Endothelial cell of coronary artery (primary cell): ENCODE measurements around the gene CYTH2. TPM values are rescaled to one million over a fixed set of nuclear protein-coding genes. Genes with fewer than 3 reads are reported as not detected.

ENCODE experiments used
- total RNA-seq: library from RNA; depleted of rRNA; stranded (reverse); fragments of >200 nt; gene quantifications from 2 replicates; pipeline ENCODE4 v1.2.3, GENCODE V29; 2014

The CYTH2 gene, protein sequence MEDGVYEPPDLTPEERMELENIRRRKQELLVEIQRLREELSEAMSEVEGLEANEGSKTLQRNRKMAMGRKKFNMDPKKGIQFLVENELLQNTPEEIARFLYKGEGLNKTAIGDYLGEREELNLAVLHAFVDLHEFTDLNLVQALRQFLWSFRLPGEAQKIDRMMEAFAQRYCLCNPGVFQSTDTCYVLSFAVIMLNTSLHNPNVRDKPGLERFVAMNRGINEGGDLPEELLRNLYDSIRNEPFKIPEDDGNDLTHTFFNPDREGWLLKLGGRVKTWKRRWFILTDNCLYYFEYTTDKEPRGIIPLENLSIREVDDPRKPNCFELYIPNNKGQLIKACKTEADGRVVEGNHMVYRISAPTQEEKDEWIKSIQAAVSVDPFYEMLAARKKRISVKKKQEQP
- 58.9 and 69.9 TPM in 2 replicates for total RNA-seq

DNA sequence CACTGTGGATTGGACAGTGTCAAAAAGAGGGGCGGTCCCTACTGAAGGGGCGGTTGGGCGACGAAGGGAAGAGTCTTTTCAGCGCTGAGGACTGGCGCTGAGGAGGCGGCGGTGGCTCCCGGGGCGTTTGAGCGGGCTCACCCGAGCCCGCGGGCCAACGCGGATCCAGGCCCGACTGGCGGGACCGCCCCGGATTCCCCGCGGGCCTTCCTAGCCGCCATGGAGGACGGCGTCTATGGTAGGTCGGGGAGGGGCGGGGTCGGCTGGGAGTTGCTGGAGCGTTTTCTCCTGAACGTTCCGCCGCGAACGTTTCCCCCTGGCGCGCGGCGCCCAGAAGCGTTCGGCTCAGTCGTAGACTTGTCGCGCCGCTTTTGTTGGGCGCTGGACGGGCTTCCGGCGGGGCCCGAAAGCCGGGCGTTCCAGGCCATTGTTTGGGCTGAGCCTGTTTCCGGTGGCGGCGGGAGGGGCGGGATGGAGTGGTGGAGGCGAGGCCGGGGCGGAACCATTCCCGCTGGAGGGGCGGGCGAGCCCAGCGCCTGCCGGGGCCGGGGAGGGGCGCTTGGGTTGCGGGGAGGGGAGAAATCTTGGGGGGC, at the start of gene CYTH2:
TSS of gene CYTH2 (plus strand) at position 81 of the 593 bp plus-strand sequence. CDS start at position 220, 139 bp downstream.

DNA sequence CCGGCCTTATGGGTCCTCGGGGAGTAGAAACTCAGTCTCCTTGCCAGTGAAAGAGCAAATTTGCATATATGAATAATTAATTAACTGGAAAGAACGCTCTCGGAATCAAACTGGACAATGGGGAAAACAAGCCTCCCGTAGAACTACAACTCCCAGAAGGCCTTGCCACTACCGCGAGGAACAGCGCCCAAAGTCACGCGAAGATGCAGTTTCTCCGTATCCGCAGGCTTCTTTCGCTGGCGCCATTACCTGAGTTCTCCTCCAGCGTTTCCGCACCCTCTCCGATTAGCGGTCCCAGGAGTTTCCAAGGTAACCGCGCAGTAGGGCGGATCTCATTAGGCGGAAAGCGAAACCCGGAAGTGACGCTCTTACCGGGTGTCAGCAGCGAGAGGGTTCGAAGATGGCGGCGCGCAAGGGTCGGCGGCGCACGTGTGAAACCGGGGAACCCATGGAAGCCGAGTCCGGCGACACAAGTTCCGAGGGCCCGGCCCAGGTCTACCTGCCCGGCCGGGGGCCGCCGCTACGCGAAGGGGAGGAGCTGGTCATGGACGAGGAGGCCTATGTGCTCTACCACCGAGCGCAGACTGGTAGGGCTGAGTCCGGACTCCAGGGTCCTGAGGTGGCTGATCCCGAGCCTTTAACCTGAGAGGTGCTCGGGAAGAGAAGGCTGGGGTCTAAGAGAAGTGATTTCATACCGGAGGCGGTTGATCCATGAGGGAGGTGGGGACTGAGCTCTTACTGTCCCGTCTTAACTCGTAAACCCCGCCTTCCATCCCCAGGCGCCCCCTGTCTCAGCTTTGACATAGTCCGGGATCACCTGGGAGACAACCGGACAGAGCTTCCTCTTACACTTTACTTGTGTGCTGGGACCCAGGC, 23.3 kb upstream of the CYTH2 start, which contains the start of gene GRWD1:
TSS of gene GRWD1 (plus strand) at position 378 of the 876 bp plus-strand sequence. CDS start at position 401, 23 bp downstream.

DNA sequence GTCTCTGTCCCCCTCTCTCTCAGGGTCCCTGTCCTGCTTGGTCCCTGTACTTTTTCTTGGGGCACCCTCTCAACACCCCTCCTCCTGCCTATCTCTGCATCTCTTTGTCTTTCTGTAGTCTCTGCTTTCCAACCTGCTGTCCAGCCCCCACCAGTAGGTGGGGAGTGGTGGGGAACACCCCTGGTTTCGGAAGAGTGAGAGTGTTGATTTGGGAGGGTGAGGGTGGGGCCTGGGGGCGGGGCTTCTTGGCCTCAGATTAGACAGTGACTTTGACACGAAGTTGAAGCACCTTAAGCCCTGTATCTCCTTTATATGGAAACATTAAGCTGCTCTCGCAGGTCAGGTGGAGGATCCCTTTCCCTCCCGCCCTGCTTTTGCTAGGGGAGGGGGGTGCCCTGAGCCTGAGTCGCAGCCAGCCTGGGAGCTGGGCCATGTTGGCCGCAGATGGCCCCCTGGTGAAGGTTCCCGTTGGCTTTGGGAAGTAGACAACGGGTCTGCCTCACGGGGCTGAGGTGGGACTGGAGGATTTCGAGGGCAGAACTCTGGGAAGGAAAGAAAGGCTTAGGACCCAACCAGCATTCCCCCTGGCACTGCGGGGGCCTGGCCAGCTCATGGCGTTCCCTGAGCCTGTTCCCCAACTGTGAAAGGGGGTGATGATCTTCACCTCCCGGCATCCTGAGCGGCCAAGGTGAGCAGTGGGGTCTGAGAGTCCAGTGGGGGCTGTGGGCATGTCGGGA, 13.8 kb upstream of the CYTH2 start, which contains the start of gene KCNJ14:
TSS of gene KCNJ14 (plus strand) at position 404 of the 737 bp plus-strand sequence. CDS start 6,151 bp downstream, outside the sequence.

DNA sequence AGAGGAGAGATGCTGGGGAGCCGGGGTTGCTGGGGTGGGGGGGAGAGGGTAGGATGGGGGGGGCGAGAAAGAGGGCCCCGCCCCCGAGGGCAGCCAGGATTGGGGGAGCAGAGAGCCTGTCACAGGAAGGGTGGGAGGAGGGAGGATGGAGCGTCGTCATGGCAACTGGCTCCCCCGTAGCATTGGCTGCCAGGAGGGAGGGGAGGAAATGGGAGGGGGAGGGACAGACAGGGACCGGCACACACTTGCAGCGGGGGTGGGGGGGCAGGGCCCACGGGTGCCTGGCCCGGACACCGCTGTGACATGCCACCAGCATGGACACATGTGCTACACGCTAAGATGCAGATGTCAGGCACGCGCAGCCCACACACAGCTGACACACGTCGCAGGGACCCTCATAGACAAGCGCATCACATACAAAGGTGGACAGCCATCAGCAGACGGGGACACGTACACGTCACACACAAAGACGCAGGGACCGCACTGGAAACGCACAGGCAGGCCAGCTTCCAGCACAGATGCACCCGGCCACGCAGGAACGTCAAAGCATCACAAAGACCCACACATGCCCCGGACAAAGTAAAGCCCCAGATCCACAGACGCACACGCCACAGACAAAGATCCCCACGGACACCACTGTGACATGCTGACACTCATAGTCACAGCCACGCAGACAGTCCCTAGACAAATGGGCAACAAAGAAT, 42.8 kb downstream of the CYTH2 start, which contains the start of gene LMTK3:
TSS of gene LMTK3 (minus strand) at position 36 of the 704 bp plus-strand sequence. CDS start 259 bp downstream, outside the sequence.

Other genes with a start within 250 kb of the CYTH2 start
- gene CARD8, start 213.5 kb upstream of the CYTH2 start, total RNA-seq = 106 and 112 TPM in 2 replicates
- 0.28 and 1.7 TPM in 2 replicates for gene ZNF114, start 199.3 kb upstream of the CYTH2 start, total RNA-seq
- 84.4 and 92.3 TPM in 2 replicates for gene EMP3, start 143.8 kb upstream of the CYTH2 start, total RNA-seq
- 2.0 and 2.6 TPM in 2 replicates for gene TMEM143, start 105.4 kb upstream of the CYTH2 start, total RNA-seq
- not detected in 2 replicates for gene SYNGR4, start 105.0 kb upstream of the CYTH2 start, total RNA-seq
- gene KDELR1, start 77.8 kb upstream of the CYTH2 start, total RNA-seq = 43.4 and 47.6 TPM in 2 replicates
- 0.27 and 0.66 TPM in 2 replicates for gene GRIN2D, start 75.7 kb upstream of the CYTH2 start, total RNA-seq
- 30.1 and 31.1 TPM in 2 replicates for gene GRWD1, start 23.4 kb upstream of the CYTH2 start, total RNA-seq
- gene KCNJ14, start 13.8 kb upstream of the CYTH2 start, total RNA-seq = 0.36 and 0.75 TPM in 2 replicates
- gene LMTK3, start 42.5 kb downstream of the CYTH2 start, total RNA-seq = under 0.01 and 0.28 TPM in 2 replicates
- gene SULT2B1, start 82.8 kb downstream of the CYTH2 start, total RNA-seq = not detected in 2 replicates
- gene SPACA4, start 137.4 kb downstream of the CYTH2 start, total RNA-seq = not detected in 2 replicates
- 0.56 and 0.90 TPM in 2 replicates for gene FAM83E, start 145.7 kb downstream of the CYTH2 start, total RNA-seq
- gene RPL18, start 149.8 kb downstream of the CYTH2 start, total RNA-seq = 2,428 and 2,851 TPM in 2 replicates
- 4.6 and 5.0 TPM in 2 replicates for gene SPHK2, start 150.1 kb downstream of the CYTH2 start, total RNA-seq
- 0.81 and 1.6 TPM in 2 replicates for gene DBP, start 168.0 kb downstream of the CYTH2 start, total RNA-seq
- 1.3 and 1.7 TPM in 2 replicates for gene CA11, start 176.8 kb downstream of the CYTH2 start, total RNA-seq
- gene NTN5, start 203.6 kb downstream of the CYTH2 start, total RNA-seq = under 0.01 TPM in 1 of 2 replicates, not detected in the other
- not detected in 2 replicates for gene FUT2, start 226.6 kb downstream of the CYTH2 start, total RNA-seq